K562 (cell line): ENCODE measurements around the gene REEP6. TPM values are rescaled to one million over a fixed set of nuclear protein-coding genes. Genes with fewer than 3 reads are reported as not detected.

Experiments
- EGR1 ChIP-seq: fragments of 450-650 bp; conservative IDR thresholded peaks from 2 replicates; pipeline ENCODE4 v1.6.1; 2017; ENCODE audit warnings: mild to moderate bottlenecking
- FOXP4 ChIP-seq: sonication (generic); formaldehyde crosslinking; IDR thresholded peaks from 2 replicates; pipeline ENCODE4 v1.8.0; 2022; ENCODE audit warnings: mild to moderate bottlenecking, missing genetic modification reagents, borderline replicate concordance
- HOXB6 ChIP-seq: fragments of 250-450 bp; sonication (Bioruptor Pico); IDR thresholded peaks from 2 replicates; pipeline ENCODE4 v1.5.1; 2022; ENCODE audit warnings: mild to moderate bottlenecking, borderline replicate concordance
- MGA ChIP-seq: fragments of 450-650 bp; IDR thresholded peaks from 2 replicates; pipeline ENCODE4 v1.6.1; 2016; ENCODE audit warnings: mild to moderate bottlenecking, moderate library complexity
- NFE2 ChIP-seq: IDR thresholded peaks from 2 replicates; pipeline ENCODE4 v1.6.1; 2014; ENCODE audit warnings: antibody characterized with exemption, low read depth
- NFIC ChIP-seq: fragments of 450-650 bp; IDR thresholded peaks from 2 replicates; pipeline ENCODE4 v1.6.1; 2017; ENCODE audit warnings: mild to moderate bottlenecking, inconsistent platforms
- ZHX1 ChIP-seq: fragments of 150-350 bp; conservative IDR thresholded peaks from 2 replicates; pipeline ENCODE4 v1.6.1; 2014; ENCODE audit warnings: low read length
- ZNF263 ChIP-seq: sonication (generic); formaldehyde crosslinking; IDR thresholded peaks from 2 replicates; pipeline ENCODE4 v1.8.0; 2022; ENCODE audit warnings: mild to moderate bottlenecking, missing genetic modification reagents, borderline replicate concordance
- ZNF274 ChIP-seq: IDR thresholded peaks from 2 replicates; pipeline ENCODE4 v1.6.1; 2011; ENCODE audit warnings: low read depth, mild to moderate bottlenecking, low read length, moderate library complexity, borderline replicate concordance
- ZNF696 ChIP-seq: fragments of 250-450 bp; sonication (Bioruptor Pico); conservative IDR thresholded peaks from 2 replicates; pipeline ENCODE4 v1.4.0; 2020; ENCODE audit warnings: mild to moderate bottlenecking, moderate library complexity
- polyA plus RNA-seq, 8 experiments: library from polyadenylated mRNA; depleted of rRNA in 4 of 8; stranded (reverse) in 5 of 8; unstranded in 3 of 8; fragments of >200 nt; fragmentation: Nextera tagmentation in 2 of 8; fragmentation: Illumina TruSeq in 1 of 8; extraction: Ambion mirVana in 2 of 8; extraction: Trizol in 1 of 8; gene quantifications; 2 replicates each; pipeline versions ENCODE4 v1.2.1 to v1.2.3, GENCODE V29; 2011 to 2014; ENCODE audit warnings: inconsistent platforms in 1 of 8, missing spikeins in 1 of 8
- total RNA-seq, 7 experiments: library from RNA; depleted of rRNA in 6 of 7; stranded (reverse); fragments of >200 nt in 6 of 7; fragmentation: Illumina TruSeq in 2 of 7; extraction: Trizol in 2 of 7; gene quantifications; 2 replicates each; pipeline versions ENCODE4 v1.2.1 to v1.2.3, GENCODE V29; 2011 to 2021; ENCODE audit warnings: low replicate concordance in 1 of 7

The REEP6 gene
- total and polyA plus RNA-seq, 9 of the 15 experiments (the other 6 are each of a cell fraction or from before 2014, with no cell fraction given): 1.2 to 64.2 (median 12.7) TPM

- TF ChIP-seq ZHX1 (no peak), ZNF274 (no peak), MGA (peak; percentile 44; the same call in 1 of the 2 replicates), NFE2 (no peak), ZNF263 (CRISPR knock-in tag) (no peak), HOXB6 (CRISPR knock-in tag) (no peak), FOXP4 (CRISPR knock-in tag) (no peak), NFIC (peak; percentile 46), ZNF696 (CRISPR knock-in tag) (no peak), EGR1 (peak; percentile 90)
These were observed 37.2 kb upstream of the REEP6 start (continued) for GRCh38 chr19:1453525-1454364.
